H1 (cell line): ENCODE measurements around the gene TMEM126B. TPM values are rescaled to one million over a fixed set of nuclear protein-coding genes. Genes with fewer than 3 reads are reported as not detected.

Experiments
- CTCF ChIA-PET: fragments of 300-600 bp; sonication (Branson Sonifier 250); formaldehyde crosslinking; loops from one replicate; lab custom pipeline; 2021; ENCODE audit not compliant: partially characterized antibody; lab: Charles Lee
- POLR2A ChIA-PET: fragments of 300-600 bp; sonication (Branson Sonifier 250); formaldehyde crosslinking; loops from one replicate; lab custom pipeline; 2021; ENCODE audit warnings: inconsistent platforms; ENCODE audit not compliant: partially characterized antibody; lab: Charles Lee
- DNase-seq, 2 experiments: peaks; one replicate each; pipeline versions ENCODE4 v3.0.0 to v3.0.0-alpha.2; 2010 to 2022; ENCODE audit warnings: low spot score in 2 of 2, low read depth in 1 of 2, mixed read lengths in 1 of 2
- FAIRE-seq: peaks from 2 replicates; lab custom pipeline; 2011; peaks lifted over from hg19 to GRCh38; lab: Jason Lieb, UNC
- H2AFZ ChIP-seq: 2 replicates; pipeline ENCODE4 v1.8.1; 2012; ENCODE audit warnings: low read length, inconsistent platforms
- H2AK5ac ChIP-seq: 2 replicates; pipeline ENCODE4 v1.6.1; 2013; ENCODE audit warnings: low read depth, low read length
- H2BK120ac ChIP-seq: replicated peaks from 2 replicates; pipeline ENCODE3; 2013; ENCODE audit warnings: low read depth, low read length, inconsistent platforms
- H2BK12ac ChIP-seq: 2 replicates; pipeline ENCODE4 v1.6.1; 2013; ENCODE audit warnings: low read depth, low read length
- H2BK15ac ChIP-seq: 2 replicates; pipeline ENCODE4 v1.6.1; 2013; ENCODE audit warnings: low read length
- H2BK20ac ChIP-seq: 2 replicates; pipeline ENCODE4 v1.6.1; 2013; ENCODE audit warnings: low read length
- H2BK5ac ChIP-seq: 2 replicates; pipeline ENCODE4 v1.6.1; 2013; ENCODE audit warnings: low read depth, low read length
- H3K14ac ChIP-seq: 2 replicates; pipeline ENCODE4 v1.6.1; 2013; ENCODE audit warnings: inconsistent platforms; ENCODE audit not compliant: insufficient read length
- H3K18ac ChIP-seq: 2 replicates; pipeline ENCODE4 v1.6.1; 2013; ENCODE audit warnings: low read length; ENCODE audit errors: extremely low read depth
- H3K23ac ChIP-seq: 2 replicates; pipeline ENCODE4 v1.6.1; 2013; ENCODE audit warnings: inconsistent platforms; ENCODE audit not compliant: insufficient read length
- H3K23me2 ChIP-seq: 2 replicates; pipeline ENCODE4 v1.6.1; 2013; ENCODE audit warnings: low read depth, low read length
- H3K27ac ChIP-seq: 2 replicates; pipeline ENCODE4 v1.6.1; 2011; ENCODE audit warnings: low read depth, low read length, inconsistent platforms
- H3K27me3 ChIP-seq, 4 experiments: replicated peaks in 1 of 4; 1 replicate in 1 of 4; 2 replicates in 3 of 4; pipeline versions ENCODE4 v1.6.1 to v1.8.1; 2011 to 2013; ENCODE audit warnings: low read length in 3 of 4, mild to moderate bottlenecking in 3 of 4, inconsistent platforms in 2 of 4, mixed read lengths in 2 of 4, moderate library complexity in 1 of 4; ENCODE audit not compliant: control insufficient read depth in 3 of 4, insufficient read depth in 3 of 4; ENCODE audit errors: extremely low read depth in 1 of 4
- H3K36me3 ChIP-seq, 4 experiments: 2 replicates each; pipeline versions ENCODE4 v1.6.1 to v1.8.1; 2011 to 2013; ENCODE audit warnings: mild to moderate bottlenecking in 4 of 4, low read length in 3 of 4, moderate library complexity in 2 of 4, control low read depth in 1 of 4, inconsistent platforms in 1 of 4; ENCODE audit not compliant: insufficient read depth in 4 of 4, control insufficient read depth in 2 of 4
- H3K4ac ChIP-seq: replicated peaks from 2 replicates; pipeline ENCODE3; 2013; ENCODE audit warnings: low read length, low read depth, mixed read lengths, inconsistent platforms; ENCODE audit not compliant: insufficient read length
- H3K4me1 ChIP-seq, 4 experiments: replicated peaks in 1 of 4; 1 replicate in 1 of 4; 2 replicates in 3 of 4; pipeline versions ENCODE4 v1.6.1 to v1.8.1; 2011 to 2013; ENCODE audit warnings: low read length in 3 of 4, inconsistent platforms in 2 of 4, mixed read lengths in 1 of 4; ENCODE audit not compliant: insufficient read depth in 4 of 4, control insufficient read depth in 3 of 4
- H3K4me2 ChIP-seq, 2 experiments: 2 replicates each; pipeline versions ENCODE4 v1.6.1 to v1.8.1; 2011 to 2013; ENCODE audit warnings: low read depth in 2 of 2, low read length in 2 of 2, control low read depth in 1 of 2, inconsistent platforms in 1 of 2, mild to moderate bottlenecking in 1 of 2; ENCODE audit not compliant: insufficient read depth in 1 of 2
- H3K4me3 ChIP-seq, 4 experiments: fragments of 200-600, 300-600 bp in 1 of 4; sonication (generic), shearing (Covaris generic), sonication (Bioruptor Twin) in 1 of 4; 2 replicates each; pipeline versions ENCODE4 v1.5.1 to v1.8.1; 2011 to 2016; ENCODE audit warnings: low read length in 4 of 4, low read depth in 3 of 4, control low read depth in 2 of 4, inconsistent platforms in 2 of 4, mild to moderate bottlenecking in 2 of 4, mixed read lengths in 1 of 4, moderate library complexity in 1 of 4; ENCODE audit not compliant: insufficient read depth in 2 of 4; ENCODE audit errors: extremely low read depth in 1 of 4
- H3K56ac ChIP-seq: replicated peaks from 2 replicates; pipeline ENCODE3; 2013; ENCODE audit warnings: low read depth, mild to moderate bottlenecking, mixed read lengths, low read length, inconsistent platforms; ENCODE audit not compliant: insufficient read length
- H3K79me1 ChIP-seq: 2 replicates; pipeline ENCODE4 v1.6.1; 2013; ENCODE audit warnings: low read depth, low read length, control low read depth
- H3K79me2 ChIP-seq, 2 experiments: 2 replicates each; pipeline versions ENCODE4 v1.6.1 to v1.8.1; 2012 to 2013; ENCODE audit warnings: low read length in 2 of 2, mild to moderate bottlenecking in 2 of 2, inconsistent platforms in 1 of 2; ENCODE audit not compliant: insufficient read depth in 2 of 2, control insufficient read depth in 1 of 2
- H3K9ac ChIP-seq, 4 experiments: replicated peaks in 1 of 4; 1 replicate in 1 of 4; 2 replicates in 3 of 4; pipeline versions ENCODE4 v1.6.1 to v1.8.1; 2011 to 2013; ENCODE audit warnings: low read depth in 3 of 4, low read length in 3 of 4, control low read depth in 2 of 4, mild to moderate bottlenecking in 2 of 4, moderate library complexity in 2 of 4, inconsistent platforms in 1 of 4; ENCODE audit errors: extremely low read depth in 1 of 4
- H3K9me3 ChIP-seq, 2 experiments: 2 replicates each; pipeline versions ENCODE4 v1.6.1 to v1.8.1; 2012 to 2013; ENCODE audit warnings: mild to moderate bottlenecking in 2 of 2, moderate library complexity in 2 of 2, control low read depth in 1 of 2, inconsistent platforms in 1 of 2, low read depth in 1 of 2, low read length in 1 of 2, mixed read lengths in 1 of 2; ENCODE audit not compliant: insufficient read depth in 2 of 2
- H4K20me1 ChIP-seq, 2 experiments: replicated peaks in 1 of 2; 2 replicates each; pipeline versions ENCODE3 to v1.8.1; 2011 to 2013; ENCODE audit warnings: inconsistent platforms in 2 of 2, low read length in 2 of 2, mild to moderate bottlenecking in 1 of 2; ENCODE audit not compliant: insufficient read depth in 2 of 2, control insufficient read depth in 1 of 2
- H4K5ac ChIP-seq: 2 replicates; pipeline ENCODE4 v1.6.1; 2013; ENCODE audit warnings: low read length, low read depth, mixed read lengths, inconsistent platforms; ENCODE audit not compliant: insufficient read length
- H4K8ac ChIP-seq: 2 replicates; pipeline ENCODE4 v1.8.0; 2013; ENCODE audit warnings: mild to moderate bottlenecking, moderate library complexity, low read length, inconsistent platforms; ENCODE audit not compliant: insufficient read depth; ENCODE audit errors: extremely low read depth
- H4K91ac ChIP-seq: replicated peaks from 2 replicates; pipeline ENCODE3; 2013; ENCODE audit warnings: low read length, mixed read lengths, inconsistent platforms; ENCODE audit not compliant: insufficient read length
- ASH2L ChIP-seq: fragments of 200-600, 300-600 bp; sonication (generic); IDR thresholded peaks from one replicate; pipeline ENCODE4 v1.7.1; 2017; ENCODE audit warnings: low read length
- BCL11A ChIP-seq, 2 experiments: IDR thresholded peaks; one replicate each; pipeline ENCODE4 v1.6.1; 2011; ENCODE audit warnings: low read depth in 2 of 2, low read length in 2 of 2, mild to moderate bottlenecking in 2 of 2
- BRCA1 ChIP-seq: IDR thresholded peaks from 2 replicates; pipeline ENCODE4 v1.6.1; 2012; ENCODE audit warnings: low read depth, low read length, improper control_type of control experiment
- HDAC2 ChIP-seq, 2 experiments: fragments of 300-600 bp in 1 of 2; sonication (generic) in 1 of 2; IDR thresholded peaks; 2 replicates each; pipeline ENCODE4 v1.6.1; 2011 to 2012; ENCODE audit warnings: low read depth in 2 of 2, low read length in 2 of 2, mild to moderate bottlenecking in 2 of 2, moderate library complexity in 2 of 2, borderline replicate concordance in 1 of 2, inconsistent platforms in 1 of 2
- HDAC6 ChIP-seq: IDR thresholded peaks from one replicate; pipeline ENCODE4 v1.7.1; 2012; ENCODE audit warnings: low read depth, mild to moderate bottlenecking, inconsistent platforms, low read length, moderate library complexity
- MAFK ChIP-seq: IDR thresholded peaks from 2 replicates; pipeline ENCODE4 v1.6.1; 2012; ENCODE audit warnings: low read depth, mild to moderate bottlenecking, improper control_type of control experiment, low read length
- RXRA ChIP-seq: IDR thresholded peaks from 2 replicates; pipeline ENCODE4 v1.6.1; 2011; ENCODE audit warnings: low read depth, mild to moderate bottlenecking, low read length, moderate library complexity; ENCODE audit not compliant: insufficient read depth
- SP1 ChIP-seq: IDR thresholded peaks from 2 replicates; pipeline ENCODE4 v1.6.1; 2011; ENCODE audit warnings: low read depth, low read length
- SP2 ChIP-seq: IDR thresholded peaks from 2 replicates; pipeline ENCODE4 v1.6.1; 2012; ENCODE audit warnings: mild to moderate bottlenecking, low read length, inconsistent platforms
- TAF1 ChIP-seq: IDR thresholded peaks from 2 replicates; pipeline ENCODE4 v1.6.1; 2011; ENCODE audit warnings: mild to moderate bottlenecking, low read depth, low read length
- TBP ChIP-seq: IDR thresholded peaks from 2 replicates; pipeline ENCODE4 v1.6.1; 2011; ENCODE audit warnings: low read depth, low read length, improper control_type of control experiment
- WGBS, 2 experiments: shearing (Covaris generic) in 1 of 2; methylation state at CpG; one replicate each; pipeline versions ENCODE4 v1.1.6 to v1.1.7; 2013 to 2015; ENCODE audit warnings: low lambda C conversion rate in 2 of 2, mixed read lengths in 2 of 2, inconsistent platforms in 1 of 2, low coverage in 1 of 2, missing lambda C conversion rate in 1 of 2; ENCODE audit not compliant: insufficient replicate concordance in 2 of 2, insufficient coverage in 1 of 2, insufficient read length in 1 of 2; ENCODE audit errors: extremely low coverage in 1 of 2, missing lambda C conversion rate in 1 of 2; 5-methylcytosine and 5-hydroxymethylcytosine counted together
- polyA plus RNA-seq, 7 experiments: library from polyadenylated mRNA; depleted of rRNA in 3 of 7; stranded (reverse) in 5 of 7; unstranded in 2 of 7; fragments of >200 nt in 5 of 7; fragments of 200-250 nt in 2 of 7; gene quantifications; 1 replicate in 5 of 7; 2 replicates in 1 of 7; 4 replicates in 1 of 7; pipeline versions ENCODE4 v1.2.1 to v1.2.3, GENCODE V29; 2011 to 2013; ENCODE audit warnings: missing spikeins in 2 of 7, mixed read lengths in 2 of 7
- total RNA-seq: library from RNA; stranded (reverse); fragmentation: NEBNext Ultra II Directional; extraction: Animal tissue kit (Norgen Biotek cat#: 25700); gene quantifications from 2 replicates; pipeline ENCODE4 v1.2.1, GENCODE V29; 2021

The TMEM126B gene
- total and polyA plus RNA-seq, 2 of the 8 experiments (the other 6 are each of a cell fraction or from before 2014, with no cell fraction given): 85.6 to 101 TPM

DNA sequence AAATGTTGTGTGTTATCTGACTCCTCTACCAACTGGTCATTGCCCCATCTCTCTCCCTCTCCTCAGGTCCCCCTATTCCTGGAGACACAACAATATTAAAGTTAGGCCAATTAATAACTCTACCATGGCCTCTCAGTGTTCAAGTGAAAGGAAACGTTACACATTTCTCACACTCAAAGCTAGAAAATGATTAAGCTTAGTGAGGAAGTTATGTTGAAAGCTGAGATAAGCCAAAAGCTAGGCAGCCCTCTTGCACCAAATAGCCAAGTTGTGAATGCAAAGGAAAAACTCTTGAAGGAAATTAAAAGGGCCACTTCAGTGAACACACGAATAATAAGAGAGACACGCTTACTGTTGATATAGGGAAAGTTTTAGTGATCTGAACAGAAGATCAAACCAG, 8.1 kb upstream of the TMEM126B start:
- FAIRE-seq: no peak
- Histone ChIP-seq H3K27ac (no peak overlapping the region), H2BK5ac (no peak overlapping the region), H4K8ac (no peak overlapping the region), H3K4me3 (no peak overlapping the region), H2BK120ac (no peak overlapping the region), H3K23ac (no peak overlapping the region), H3K18ac (no peak overlapping the region), H3K14ac (no peak overlapping the region), H3K23me2 (no peaks in the 10 kb centered on the region), H3K9me3 (no peaks in the 10 kb centered on the region), H2BK20ac (no peak overlapping the region), H2BK15ac (no peak overlapping the region), H3K36me3 (no peaks in the 10 kb centered on the region), H4K5ac (no peak overlapping the region), H2AFZ (no peak overlapping the region), H2BK12ac (no peak overlapping the region), H3K79me2 (no peaks in the 10 kb centered on the region), H4K20me1 (no peaks in the 10 kb centered on the region), H3K27me3 (peaks cover 0 to 2% (median 0%) of the 10 kb centered on the region in 4 experiments; a peak in 1 of 7 replicates), H3K9ac (no peak overlapping the region), H2AK5ac (no peak overlapping the region), H3K4me2 (no peak overlapping the region), H3K56ac (no peak overlapping the region), H3K4me1 (no peaks in the 10 kb centered on the region), H4K91ac (no peak overlapping the region), H3K79me1 (no peaks in the 10 kb centered on the region), H3K4ac (no peak overlapping the region)
- CTCF ChIA-PET: interaction anchor here (0.6 to 2.0 kb wide), 6 partner anchors 18 to 735 kb away, joined by 3 to 4 read pairs (median 4); no protein-coding TSS in a partner anchor
- no peak for DNase-seq
- no peak for TF ChIP-seq SP2
- no peak for TF ChIP-seq BRCA1
- TF ChIP-seq TAF1: no peak
- TF ChIP-seq RXRA: no peak
- TF ChIP-seq MAFK: no peak
- TF ChIP-seq BCL11A (IDR thresholded peaks at IDR 0.05; ENCODE audit: low read depth in 2 of 2, low read length in 2 of 2): no peak
- no peak for TF ChIP-seq HDAC6
- TF ChIP-seq SP1: no peak
- TF ChIP-seq ASH2L: no peak
- no peak for TF ChIP-seq TBP
- TF ChIP-seq HDAC2 (IDR thresholded peaks at IDR 0.05; ENCODE audit: borderline replicate concordance in 1 of 2, low read depth in 2 of 2, low read length in 2 of 2): no peak
- POLR2A ChIA-PET: interaction anchor here (0.8 kb wide), 1 partner anchor 9 kb away, joined by 3 read pairs; no protein-coding TSS in a partner anchor
- 92% methylated on average over 3 of the region's 3 CpGs; no CpG with 5 or more reads in 1 of the 2 experiments for WGBS, 2 experiments
